ENCODE results near the gene PPP1R15B.

Gene PPP1R15B

GRCh38 chr1:204411451-204412204 is at the start of gene PPP1R15B:
Gene PPP1R15B, minus strand, starts transcription at chr1:204411817. Its CDS starts 406 bp downstream, at chr1:204411411.
- DNase-seq (ENCODE audit: low read depth, low spot score): peak; percentile 100
- TF ChIP-seq CTCF (IDR thresholded peaks at IDR 0.05; ENCODE audit: low read depth, low read length): no peak
- peak within 1 kb of the TSS; percentile 78 for H3K4me3 ChIP-seq (ENCODE audit: low read depth, low read length)
- in situ Hi-C loops (cut with HindIII; ENCODE audit: low sequenced_read_pairs): no loop called here

GRCh38 chr1:204460346-204460745 is 48.7 kb upstream of the PPP1R15B start:
- H3K4me3 ChIP-seq (ENCODE audit: low read depth, low read length): no peak overlapping the region
- in situ Hi-C loops (cut with HindIII; ENCODE audit: low sequenced_read_pairs): no loop called here
- no peak for TF ChIP-seq CTCF (IDR thresholded peaks at IDR 0.05; ENCODE audit: low read depth, low read length)
- DNase-seq (ENCODE audit: low read depth, low spot score): no peak

GRCh38 chr1:204459706-204460105 is 48.1 kb upstream of the PPP1R15B start:
- DNase-seq (ENCODE audit: low read depth, low spot score): no peak
- no peak overlapping the region for H3K4me3 ChIP-seq (ENCODE audit: low read depth, low read length)
- no peak for TF ChIP-seq CTCF (IDR thresholded peaks at IDR 0.05; ENCODE audit: low read depth, low read length)
- in situ Hi-C loops (cut with HindIII; ENCODE audit: low sequenced_read_pairs): no loop called here

- no peak overlapping the region for H3K4me3 ChIP-seq (ENCODE audit: low read depth, low read length)
- no peak for TF ChIP-seq CTCF (IDR thresholded peaks at IDR 0.05; ENCODE audit: low read depth, low read length)
- no peak for DNase-seq (ENCODE audit: low read depth, low spot score)
- in situ Hi-C loops (cut with HindIII; ENCODE audit: low sequenced_read_pairs): no loop called here
These were observed 46.0 kb upstream of the PPP1R15B start for GRCh38 chr1:204457666-204458065.

GRCh38 chr1:204456826-204457442 is 45.3 kb upstream of the PPP1R15B start:
- no peak overlapping the region for H3K4me3 ChIP-seq (ENCODE audit: low read depth, low read length)
- in situ Hi-C loops (cut with HindIII; ENCODE audit: low sequenced_read_pairs): no loop called here
- TF ChIP-seq CTCF (IDR thresholded peaks at IDR 0.05; ENCODE audit: low read depth, low read length): no peak
- DNase-seq (ENCODE audit: low read depth, low spot score): no peak

- no peak for TF ChIP-seq CTCF (IDR thresholded peaks at IDR 0.05; ENCODE audit: low read depth, low read length)
- DNase-seq (ENCODE audit: low read depth, low spot score): no peak
- in situ Hi-C loops (cut with HindIII; ENCODE audit: low sequenced_read_pairs): no loop called here
- H3K4me3 ChIP-seq (ENCODE audit: low read depth, low read length): no peak overlapping the region
These were observed 44.2 kb upstream of the PPP1R15B start for GRCh38 chr1:204455831-204456145.

Data from astrocyte of the spinal cord (primary cell).